H9 (cell line): ENCODE data around the gene SLC9A7. TPM values are rescaled to one million over a fixed set of nuclear protein-coding genes. Genes with fewer than 3 reads are reported as not detected.

Experiments
- DNase-seq: peaks from one replicate; pipeline ENCODE4 v3.0.0-alpha.2; 2017
- H2AFZ ChIP-seq: one replicate; pipeline ENCODE4 v1.6.1; 2013; ENCODE audit warnings: mild to moderate bottlenecking, low read length, control low read depth, moderate library complexity
- H2AK5ac ChIP-seq: 2 replicates; pipeline ENCODE4 v1.6.1; 2013; ENCODE audit warnings: low read length, control low read depth, mixed read lengths; ENCODE audit not compliant: insufficient read length
- H2BK120ac ChIP-seq: one replicate; pipeline ENCODE4 v1.6.1; 2013; ENCODE audit warnings: low read depth, mild to moderate bottlenecking, low read length, control low read depth, inconsistent platforms; ENCODE audit not compliant: poor library complexity, severe bottlenecking
- H2BK12ac ChIP-seq: 2 replicates; pipeline ENCODE4 v1.6.1; 2013; ENCODE audit warnings: low read length, control low read depth, mixed read lengths, low read depth; ENCODE audit not compliant: insufficient read length
- H2BK15ac ChIP-seq: 2 replicates; pipeline ENCODE4 v1.6.1; 2013; ENCODE audit warnings: low read depth, low read length, control low read depth
- H2BK20ac ChIP-seq: one replicate; pipeline ENCODE4 v1.6.1; 2013; ENCODE audit warnings: low read depth, mild to moderate bottlenecking, low read length, control low read depth, inconsistent platforms; ENCODE audit not compliant: poor library complexity, severe bottlenecking
- H2BK5ac ChIP-seq: 2 replicates; pipeline ENCODE4 v1.6.1; 2013; ENCODE audit warnings: low read length, control low read depth, mixed read lengths; ENCODE audit not compliant: insufficient read length
- H3K14ac ChIP-seq: 2 replicates; pipeline ENCODE4 v1.6.1; 2013; ENCODE audit warnings: low read length, control low read depth; ENCODE audit not compliant: insufficient read depth
- H3K18ac ChIP-seq: 2 replicates; pipeline ENCODE4 v1.6.1; 2013; ENCODE audit warnings: low read depth, mild to moderate bottlenecking, mixed read lengths, low read length, control low read depth; ENCODE audit not compliant: insufficient read length
- H3K23ac ChIP-seq: 2 replicates; pipeline ENCODE4 v1.6.1; 2013; ENCODE audit warnings: low read length, control low read depth, mixed read lengths, low read depth; ENCODE audit not compliant: insufficient read length
- H3K23me2 ChIP-seq: 2 replicates; pipeline ENCODE4 v1.6.1; 2013; ENCODE audit warnings: low read depth, mild to moderate bottlenecking, mixed read lengths, low read length, control low read depth; ENCODE audit not compliant: insufficient read length, poor library complexity, severe bottlenecking
- H3K27ac ChIP-seq: 2 replicates; pipeline ENCODE4 v1.5.1; 2013; ENCODE audit warnings: low read length, control low read depth, mixed read lengths, low read depth; ENCODE audit not compliant: insufficient read length
- H3K27me3 ChIP-seq: 2 replicates; pipeline ENCODE4 v1.6.1; 2013; ENCODE audit warnings: low read length, control low read depth, inconsistent platforms; ENCODE audit not compliant: insufficient read depth
- H3K4ac ChIP-seq: 2 replicates; pipeline ENCODE4 v1.6.1; 2013; ENCODE audit warnings: low read depth, mild to moderate bottlenecking, control low read depth, inconsistent platforms, low read length, moderate library complexity
- H3K4me1 ChIP-seq: 2 replicates; pipeline ENCODE4 v1.6.1; 2013; ENCODE audit warnings: low read length, control low read depth, inconsistent platforms; ENCODE audit not compliant: insufficient read depth
- H3K4me2 ChIP-seq: 2 replicates; pipeline ENCODE4 v1.6.1; 2013; ENCODE audit warnings: low read length, control low read depth, mixed read lengths; ENCODE audit not compliant: insufficient read length, insufficient read depth
- H3K56ac ChIP-seq: 2 replicates; pipeline ENCODE4 v1.6.1; 2013; ENCODE audit warnings: low read depth, mild to moderate bottlenecking, mixed read lengths, low read length, control low read depth; ENCODE audit not compliant: insufficient read length
- H3K79me1 ChIP-seq: 2 replicates; pipeline ENCODE4 v1.6.1; 2013; ENCODE audit warnings: low read depth, mild to moderate bottlenecking, moderate library complexity, low read length, control low read depth, inconsistent platforms; ENCODE audit not compliant: insufficient read depth, poor library complexity, severe bottlenecking
- H3K79me2 ChIP-seq: 2 replicates; pipeline ENCODE4 v1.6.1; 2013; ENCODE audit warnings: low read length, control low read depth, inconsistent platforms; ENCODE audit not compliant: insufficient read depth
- H3K9ac ChIP-seq: 2 replicates; pipeline ENCODE4 v1.6.1; 2013; ENCODE audit warnings: low read length, control low read depth, mixed read lengths; ENCODE audit not compliant: insufficient read length; ENCODE audit errors: extremely low read depth
- H3K9me3 ChIP-seq: one replicate; pipeline ENCODE4 v1.6.1; 2013; ENCODE audit warnings: low read depth, low read length, inconsistent platforms; ENCODE audit not compliant: control insufficient read depth
- H3T11ph ChIP-seq: one replicate; pipeline ENCODE4 v1.6.1; 2013; ENCODE audit warnings: mild to moderate bottlenecking, low read length, control low read depth, inconsistent platforms
- H4K20me1 ChIP-seq: one replicate; pipeline ENCODE4 v1.6.1; 2013; ENCODE audit not compliant: control insufficient read depth, insufficient read length, insufficient read depth
- H4K5ac ChIP-seq: 2 replicates; pipeline ENCODE4 v1.6.1; 2013; ENCODE audit warnings: low read depth, mild to moderate bottlenecking, mixed read lengths, low read length, control low read depth; ENCODE audit not compliant: insufficient read length
- H4K8ac ChIP-seq: replicated peaks from 2 replicates; pipeline ENCODE4 v1.6.1; 2013; ENCODE audit warnings: low read length, control low read depth, mixed read lengths, low read depth; ENCODE audit not compliant: insufficient read length
- H4K91ac ChIP-seq: 2 replicates; pipeline ENCODE4 v1.6.1; 2013; ENCODE audit warnings: low read depth, mild to moderate bottlenecking, moderate library complexity, mixed read lengths, low read length, control low read depth; ENCODE audit not compliant: insufficient read length
- H3K27ac Mint-ChIP-seq, 3 experiments: 2 replicates in 2 of 3; 3 replicates in 1 of 3; pipeline ENCODE4 v1.8.0; 2020 to 2021; ENCODE audit warnings: mixed read lengths in 3 of 3, mild to moderate bottlenecking in 1 of 3, moderate library complexity in 1 of 3
- H3K27me3 Mint-ChIP-seq: 2 replicates; pipeline ENCODE4 v1.8.0; 2021; ENCODE audit warnings: low read depth, mild to moderate bottlenecking, moderate library complexity, mixed read lengths
- H3K36me3 Mint-ChIP-seq, 3 experiments: 2 replicates in 2 of 3; 3 replicates in 1 of 3; pipeline ENCODE4 v1.8.0; 2020 to 2021; ENCODE audit warnings: low read depth in 3 of 3, mixed read lengths in 3 of 3; ENCODE audit not compliant: insufficient read depth in 1 of 3
- H3K4me1 Mint-ChIP-seq, 2 experiments: 2 replicates each; pipeline ENCODE4 v1.8.0; 2020; ENCODE audit warnings: mixed read lengths in 2 of 2
- H3K4me3 Mint-ChIP-seq, 2 experiments: 2 replicates in 1 of 2; 3 replicates in 1 of 2; pipeline ENCODE4 v1.8.0; 2020 to 2021; ENCODE audit warnings: mild to moderate bottlenecking in 2 of 2, mixed read lengths in 2 of 2, moderate library complexity in 1 of 2
- H3K9me3 Mint-ChIP-seq, 2 experiments: 2 replicates in 1 of 2; 3 replicates in 1 of 2; pipeline ENCODE4 v1.8.0; 2020; ENCODE audit warnings: mild to moderate bottlenecking in 2 of 2, mixed read lengths in 2 of 2, moderate library complexity in 1 of 2
- CTCF ChIP-seq: fragments of 200-600 bp; sonication (generic); conservative IDR thresholded peaks from 3 replicates; pipeline ENCODE4 v1.8.0; 2021; ENCODE audit warnings: antibody characterized with exemption, mild to moderate bottlenecking
- WGBS: extraction: QIAGEN DNeasy Blood & Tissue Kit; methylation state at CpG from one replicate; pipeline ENCODE4 v1.1.7; 2013; ENCODE audit warnings: missing lambda C conversion rate, low lambda C conversion rate, mixed read lengths; ENCODE audit not compliant: insufficient read length; ENCODE audit errors: extremely low coverage; 5-methylcytosine and 5-hydroxymethylcytosine counted together
- total RNA-seq: library from RNA; stranded (reverse); gene quantifications from 2 replicates; pipeline ENCODE4 v1.2.1, GENCODE V29; 2021

SLC9A7 gene
- total RNA-seq, 1 experiment from 2014 or later: 5.9 TPM

- Histone ChIP-seq H3K4ac (no peak overlapping the region), H3K27ac (no peak overlapping the region), H3K79me1 (no peaks in the 10 kb centered on the region), H4K8ac (no peak overlapping the region), H3K4me2 (no peak overlapping the region), H3K23me2 (peaks cover 5% of the 10 kb centered on the region), H3K4me1 (no peaks in the 10 kb centered on the region; the same call in 1 of the 2 replicates), H4K91ac (no peak overlapping the region), H2BK120ac (no peak overlapping the region), H3K23ac (no peak overlapping the region), H3K79me2 (peaks cover 8% of the 10 kb centered on the region; the same call in 1 of the 2 replicates), H3K9ac (no peak overlapping the region), H2AK5ac (no peak overlapping the region), H3K27me3 (no peaks in the 10 kb centered on the region; the same call in 1 of the 2 replicates), H2BK5ac (no peak overlapping the region), H2AFZ (no peak overlapping the region), H2BK12ac (no peak overlapping the region), H2BK15ac (no peak overlapping the region), H3K14ac (no peak overlapping the region), H3K56ac (no peak overlapping the region), H3K9me3 (peaks cover 4% of the 10 kb centered on the region), H3T11ph (no peak overlapping the region), H3K18ac (no peak overlapping the region), H4K20me1 (no peaks in the 10 kb centered on the region), H4K5ac (no peak overlapping the region), H2BK20ac (no peak overlapping the region)
- Mint-ChIP-seq H3K4me1 (peaks cover 12 to 21% of the 10 kb centered on the region in 2 experiments), H3K27ac (no peak overlapping the region), H3K36me3 (peaks cover 6 to 20% (median 11%) of the 10 kb centered on the region in 3 experiments; a peak in 6 of 7 replicates), H3K9me3 (peaks cover 65 to 66% of the 10 kb centered on the region in 2 experiments), H3K4me3 (peak overlapping the region in 1 of 2 experiments; percentile 45; a peak in 2 of 5 replicates), H3K27me3 (peaks cover 6% of the 10 kb centered on the region)
- no peak for TF ChIP-seq CTCF
- no peak for DNase-seq
- no CpG with 5 or more reads among the region's 5 CpGs for WGBS
Measured at GRCh38 chrX:46572340-46572936, 186.5 kb downstream of the SLC9A7 start.
